ENCODE results near the gene KCNS1.

KCNS1 gene

DNA sequence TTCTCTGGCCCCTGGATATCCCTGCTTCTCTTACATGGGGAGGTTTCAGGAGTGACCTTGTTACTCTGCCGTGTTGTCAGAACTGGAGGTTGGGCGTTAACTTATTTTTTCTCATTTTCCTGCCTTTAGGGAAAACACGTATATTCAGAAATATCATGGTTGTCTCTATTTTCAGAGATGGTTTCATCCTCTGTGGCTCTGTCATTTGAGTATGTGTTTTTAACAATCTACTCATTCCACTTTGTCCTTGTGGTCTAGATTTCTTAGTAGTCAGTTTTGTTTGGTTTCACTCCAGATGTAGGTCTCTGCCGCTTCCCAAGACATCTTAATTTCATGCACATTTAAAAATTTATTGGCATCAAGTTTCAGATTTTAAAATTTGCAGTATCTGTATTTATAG is 45.9 kb downstream of the KCNS1 start:
- peaks cover 11% of the 10 kb centered on the region; the same call in 1 of the 2 replicates for H3K79me2 ChIP-seq (ENCODE audit: insufficient read depth, low read length)
- no peaks in the 10 kb centered on the region for H3K9me2 ChIP-seq (ENCODE audit: low read depth, low read length)
- H4K20me1 ChIP-seq (ENCODE audit: insufficient read depth, low read length) = no peaks in the 10 kb centered on the region
- no peak overlapping the region for H3K4me3 ChIP-seq (ENCODE audit: low read depth, low read length, poor library complexity, severe bottlenecking)
- H2AFZ ChIP-seq (ENCODE audit: low read length) = no peak overlapping the region
- H3K27ac ChIP-seq (ENCODE audit: low read depth, low read length, poor library complexity, severe bottlenecking) = no peak overlapping the region
- no peak overlapping the region for H3K9ac ChIP-seq (ENCODE audit: low read length)
- peaks cover 60% of the 10 kb centered on the region for H3K36me3 ChIP-seq (ENCODE audit: insufficient read depth, low read length)
- TF ChIP-seq, protein P1, sequence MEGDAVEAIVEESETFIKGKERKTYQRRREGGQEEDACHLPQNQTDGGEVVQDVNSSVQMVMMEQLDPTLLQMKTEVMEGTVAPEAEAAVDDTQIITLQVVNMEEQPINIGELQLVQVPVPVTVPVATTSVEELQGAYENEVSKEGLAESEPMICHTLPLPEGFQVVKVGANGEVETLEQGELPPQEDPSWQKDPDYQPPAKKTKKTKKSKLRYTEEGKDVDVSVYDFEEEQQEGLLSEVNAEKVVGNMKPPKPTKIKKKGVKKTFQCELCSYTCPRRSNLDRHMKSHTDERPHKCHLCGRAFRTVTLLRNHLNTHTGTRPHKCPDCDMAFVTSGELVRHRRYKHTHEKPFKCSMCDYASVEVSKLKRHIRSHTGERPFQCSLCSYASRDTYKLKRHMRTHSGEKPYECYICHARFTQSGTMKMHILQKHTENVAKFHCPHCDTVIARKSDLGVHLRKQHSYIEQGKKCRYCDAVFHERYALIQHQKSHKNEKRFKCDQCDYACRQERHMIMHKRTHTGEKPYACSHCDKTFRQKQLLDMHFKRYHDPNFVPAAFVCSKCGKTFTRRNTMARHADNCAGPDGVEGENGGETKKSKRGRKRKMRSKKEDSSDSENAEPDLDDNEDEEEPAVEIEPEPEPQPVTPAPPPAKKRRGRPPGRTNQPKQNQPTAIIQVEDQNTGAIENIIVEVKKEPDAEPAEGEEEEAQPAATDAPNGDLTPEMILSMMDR (IDR thresholded peaks at IDR 0.05; ENCODE audit: low read length) = no peak
- no peak for TF ChIP-seq EZH2 (IDR thresholded peaks at IDR 0.05; ENCODE audit: borderline replicate concordance, low read length)
- no peak overlapping the region for H3K4me2 ChIP-seq (ENCODE audit: low read length)
- no peaks in the 10 kb centered on the region for H3K27me3 ChIP-seq (ENCODE audit: insufficient read depth, low read length)
- no peaks in the 10 kb centered on the region for H3F3A ChIP-seq (ENCODE audit: insufficient read depth, low read length)
- no peaks in the 10 kb centered on the region for H3K9me3 ChIP-seq (ENCODE audit: low read length)
- peaks cover 37% of the 10 kb centered on the region for H3K4me1 ChIP-seq (ENCODE audit: insufficient read depth, low read length, severe bottlenecking)

DNA sequence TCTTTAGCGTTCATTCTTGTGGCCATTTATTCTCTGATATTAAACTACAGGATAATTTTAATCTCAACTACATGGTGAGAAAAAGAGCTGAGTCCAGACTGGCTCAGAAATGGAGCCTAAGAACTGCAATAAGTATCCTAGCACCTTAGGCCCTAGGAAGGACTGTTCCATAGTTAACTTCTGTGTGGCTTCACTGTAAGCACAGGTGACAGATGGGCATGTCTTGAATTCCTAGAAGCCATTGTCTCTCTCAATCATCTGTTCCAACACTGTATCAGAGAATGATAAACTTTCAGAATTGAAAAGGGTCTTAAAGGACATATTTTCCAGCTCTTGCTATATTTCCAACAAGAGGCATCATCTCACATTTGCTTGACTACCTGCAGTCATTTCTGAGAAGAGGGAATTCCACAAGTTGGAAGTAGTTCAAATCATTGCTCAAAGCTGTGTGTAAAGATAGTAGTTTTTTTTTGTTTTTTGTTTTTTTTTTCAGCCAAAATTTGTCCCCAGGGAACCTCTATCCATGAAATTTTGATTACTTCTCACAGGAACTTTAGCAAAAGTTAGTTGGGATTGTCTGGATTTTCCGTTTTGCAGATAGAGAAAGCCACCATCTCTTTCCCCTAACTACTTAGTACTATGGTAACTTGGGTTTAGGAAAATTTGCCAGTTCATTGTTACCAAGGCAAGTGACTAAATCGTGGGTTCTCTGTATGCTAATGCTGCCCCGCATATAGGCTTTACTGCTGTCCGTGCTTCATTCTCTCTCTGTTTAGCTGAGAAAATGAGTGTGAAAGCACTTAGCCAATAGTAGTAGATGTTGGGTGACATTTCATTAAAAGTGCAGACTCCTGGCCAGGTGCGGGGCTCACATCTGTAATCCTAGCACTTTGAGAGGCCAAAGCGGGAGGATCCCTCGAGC is 47.2 kb downstream of the KCNS1 start:
- H3K27ac ChIP-seq (ENCODE audit: low read depth, low read length, poor library complexity, severe bottlenecking) = peak overlapping the region; percentile 84
- no peaks in the 10 kb centered on the region for H4K20me1 ChIP-seq (ENCODE audit: insufficient read depth, low read length)
- no peaks in the 10 kb centered on the region for H3K9me2 ChIP-seq (ENCODE audit: low read depth, low read length)
- H3K4me1 ChIP-seq (ENCODE audit: insufficient read depth, low read length, severe bottlenecking) = peaks cover 51% of the 10 kb centered on the region
- H3K9me3 ChIP-seq (ENCODE audit: low read length) = no peaks in the 10 kb centered on the region
- TF ChIP-seq, protein P1 (IDR thresholded peaks at IDR 0.05; ENCODE audit: low read length) = no peak
- no peak for TF ChIP-seq EZH2 (IDR thresholded peaks at IDR 0.05; ENCODE audit: borderline replicate concordance, low read length)
- H3K4me3 ChIP-seq (ENCODE audit: low read depth, low read length, poor library complexity, severe bottlenecking) = no peak overlapping the region
- H3F3A ChIP-seq (ENCODE audit: insufficient read depth, low read length) = no peaks in the 10 kb centered on the region
- no peak overlapping the region for H2AFZ ChIP-seq (ENCODE audit: low read length)
- peak overlapping the region; percentile 45; the same call in 1 of the 2 replicates for H3K4me2 ChIP-seq (ENCODE audit: low read length)
- H3K79me2 ChIP-seq (ENCODE audit: insufficient read depth, low read length) = peaks cover 11% of the 10 kb centered on the region; the same call in 1 of the 2 replicates
- H3K27me3 ChIP-seq (ENCODE audit: insufficient read depth, low read length) = no peaks in the 10 kb centered on the region
- peaks cover 50% of the 10 kb centered on the region for H3K36me3 ChIP-seq (ENCODE audit: insufficient read depth, low read length)
- no peak overlapping the region for H3K9ac ChIP-seq (ENCODE audit: low read length)

DNA sequence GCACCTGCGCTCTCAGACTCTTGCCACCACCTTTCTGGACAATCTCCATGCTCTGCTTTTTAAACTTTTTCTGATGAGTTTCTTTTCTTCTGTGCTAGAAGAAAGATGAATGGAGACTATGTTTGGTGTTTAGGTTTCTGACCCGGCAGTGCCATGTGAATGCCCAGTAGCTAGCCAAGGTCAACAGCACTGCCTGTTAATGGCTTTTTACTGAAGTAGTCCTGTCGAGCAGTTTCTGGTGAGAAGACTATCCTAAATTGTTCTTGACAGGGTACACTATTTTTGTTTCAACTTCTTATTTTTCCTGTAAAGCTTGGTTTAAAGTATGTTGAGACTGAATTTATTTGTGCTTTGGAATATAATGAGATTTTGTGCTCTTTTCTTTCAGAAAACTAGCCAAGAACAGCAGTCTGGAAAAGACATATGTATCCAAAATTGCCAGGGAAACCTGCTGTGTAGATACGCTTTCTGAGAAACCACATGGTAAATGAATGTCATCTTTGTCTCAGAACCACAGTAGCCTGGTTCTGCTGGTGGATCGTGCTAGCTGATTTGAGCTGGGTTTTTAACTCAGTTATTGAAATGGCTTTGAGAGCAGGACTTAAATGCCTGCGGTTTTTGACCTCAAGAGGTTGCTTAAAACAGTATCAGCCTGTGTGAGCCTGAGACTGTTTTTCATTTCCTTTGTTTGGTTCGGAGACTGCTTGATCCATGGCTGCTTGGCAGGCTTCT is 48.1 kb downstream of the KCNS1 start:
- peak overlapping the region; percentile 45; the same call in 1 of the 2 replicates for H3K4me2 ChIP-seq (ENCODE audit: low read length)
- peak overlapping the region; percentile 21; the same call in 1 of the 2 replicates for H3K9ac ChIP-seq (ENCODE audit: low read length)
- peaks cover 58% of the 10 kb centered on the region for H3K4me1 ChIP-seq (ENCODE audit: insufficient read depth, low read length, severe bottlenecking)
- no peaks in the 10 kb centered on the region for H4K20me1 ChIP-seq (ENCODE audit: insufficient read depth, low read length)
- H3K4me3 ChIP-seq (ENCODE audit: low read depth, low read length, poor library complexity, severe bottlenecking) = no peak overlapping the region
- TF ChIP-seq, protein P1 (IDR thresholded peaks at IDR 0.05; ENCODE audit: low read length) = no peak
- TF ChIP-seq EZH2 (IDR thresholded peaks at IDR 0.05; ENCODE audit: borderline replicate concordance, low read length) = no peak
- H2AFZ ChIP-seq (ENCODE audit: low read length) = no peak overlapping the region
- H3K27me3 ChIP-seq (ENCODE audit: insufficient read depth, low read length) = no peaks in the 10 kb centered on the region
- H3K9me3 ChIP-seq (ENCODE audit: low read length) = no peaks in the 10 kb centered on the region
- peaks cover 11% of the 10 kb centered on the region; the same call in 1 of the 2 replicates for H3K79me2 ChIP-seq (ENCODE audit: insufficient read depth, low read length)
- H3K9me2 ChIP-seq (ENCODE audit: low read depth, low read length) = no peaks in the 10 kb centered on the region
- H3K36me3 ChIP-seq (ENCODE audit: insufficient read depth, low read length) = peaks cover 42% of the 10 kb centered on the region
- peak overlapping the region; percentile 84 for H3K27ac ChIP-seq (ENCODE audit: low read depth, low read length, poor library complexity, severe bottlenecking)
- no peaks in the 10 kb centered on the region for H3F3A ChIP-seq (ENCODE audit: insufficient read depth, low read length)

Data from OCI-LY1 (cell line).